ENCODE measurements around the gene INF2.
A peak's percentile ranks its signal among the peaks of the same experiment; 100 is the strongest.

The INF2 gene

DNA sequence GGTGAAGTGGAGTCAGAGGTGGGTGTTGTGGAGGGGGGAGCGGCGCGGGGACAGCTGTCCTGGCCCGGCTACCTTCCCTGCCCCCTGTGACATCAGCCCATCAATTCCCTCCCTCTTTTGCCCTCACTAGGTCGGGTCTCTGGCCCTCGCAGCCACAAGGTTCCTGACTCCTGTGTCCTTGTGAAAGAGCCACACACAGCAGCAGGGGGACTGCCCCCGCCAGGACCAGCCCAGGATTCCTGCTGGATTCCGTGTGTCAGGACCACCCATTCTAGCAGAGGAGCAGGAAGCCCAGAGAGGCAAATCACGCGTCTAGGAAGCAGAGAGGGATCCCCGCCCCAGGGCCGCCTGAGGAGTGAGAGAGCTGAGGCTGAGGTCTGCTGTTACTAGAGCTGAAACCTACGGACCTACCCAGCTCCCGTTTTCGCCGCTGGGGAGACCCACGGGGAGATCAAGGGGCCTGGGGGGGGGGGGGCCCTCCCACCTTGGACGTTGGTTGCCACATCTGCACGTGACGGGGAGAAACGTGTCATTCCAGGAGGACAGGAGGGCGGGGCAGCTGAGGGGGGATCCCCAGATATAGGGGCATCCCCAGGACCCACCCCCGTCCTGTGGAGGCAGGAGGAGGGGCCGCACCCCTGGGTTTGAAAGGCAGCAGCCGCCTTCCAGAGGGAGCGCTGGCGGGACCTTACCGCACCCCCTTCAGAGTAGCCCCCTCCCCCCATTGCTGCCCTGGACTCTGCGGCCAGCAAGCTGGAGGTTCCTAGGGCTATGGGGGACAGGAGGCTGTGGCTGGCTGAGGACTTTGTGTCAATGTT, 12.5 kb upstream of the INF2 start:
- no peak for DNase-seq (ENCODE audit: low read depth)

DNA sequence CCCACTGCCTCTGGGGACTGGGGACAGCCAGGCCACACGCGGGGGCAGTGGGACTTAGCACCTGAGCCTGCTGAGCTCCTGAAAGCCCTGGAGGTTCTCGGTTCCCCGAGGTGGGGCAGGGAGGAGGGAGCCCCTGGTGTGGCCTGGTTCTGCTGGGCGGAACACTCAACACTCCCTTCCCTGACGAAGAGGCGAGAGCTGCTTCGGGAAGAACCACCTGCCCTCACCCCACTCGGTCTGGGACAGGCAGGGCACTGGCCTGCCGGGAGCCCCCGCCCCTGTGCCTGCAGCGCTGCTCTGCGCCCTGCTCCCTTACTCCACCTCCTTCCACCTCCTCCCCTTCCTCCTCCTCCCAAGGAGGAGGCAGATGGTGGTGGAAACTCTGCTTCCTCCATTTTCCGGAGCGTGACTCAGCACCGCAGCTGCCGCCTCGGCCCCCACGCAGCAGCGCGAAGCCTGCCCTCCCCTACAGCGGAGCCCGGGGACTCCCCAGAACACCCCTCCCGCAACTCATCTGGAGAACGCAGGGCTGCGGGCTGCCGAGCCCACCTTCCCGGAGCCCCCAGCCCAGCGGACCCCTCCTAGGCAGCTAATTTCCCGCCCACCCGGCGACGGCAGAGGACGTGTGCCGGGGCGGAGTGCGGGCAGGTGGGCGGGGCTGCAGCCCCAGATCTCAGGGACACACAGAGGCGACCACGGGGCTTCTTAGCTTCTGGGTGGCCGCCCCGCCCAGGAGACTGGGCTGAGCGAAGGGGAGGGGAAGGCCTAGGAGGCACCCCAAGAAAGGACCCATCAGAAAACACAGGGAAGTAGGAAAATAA, 11.7 kb upstream of the INF2 start:
- peak; percentile 44 for DNase-seq (ENCODE audit: low read depth)

DNA sequence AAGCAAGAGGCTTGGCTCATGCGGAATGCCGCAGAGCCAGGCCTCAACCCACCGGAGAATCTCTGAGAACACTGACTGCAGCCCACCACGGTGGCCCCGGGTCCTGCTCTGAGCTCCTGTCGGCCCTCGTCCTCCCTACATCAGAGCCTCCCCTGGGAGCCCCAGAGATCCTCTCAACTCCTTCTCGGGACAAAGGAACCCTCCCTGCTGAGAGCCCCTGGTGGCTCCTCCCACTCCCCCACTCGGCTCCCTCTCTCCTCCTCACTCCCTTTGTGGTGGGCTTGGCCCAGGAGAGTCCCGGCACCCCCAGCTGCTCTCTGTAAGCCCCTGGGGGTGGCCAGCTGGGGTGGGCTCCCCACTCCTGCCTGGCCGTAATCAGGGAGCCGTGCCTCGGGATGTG, 11.1 kb upstream of the INF2 start:
- DNase-seq (ENCODE audit: low read depth) = no peak

DNA sequence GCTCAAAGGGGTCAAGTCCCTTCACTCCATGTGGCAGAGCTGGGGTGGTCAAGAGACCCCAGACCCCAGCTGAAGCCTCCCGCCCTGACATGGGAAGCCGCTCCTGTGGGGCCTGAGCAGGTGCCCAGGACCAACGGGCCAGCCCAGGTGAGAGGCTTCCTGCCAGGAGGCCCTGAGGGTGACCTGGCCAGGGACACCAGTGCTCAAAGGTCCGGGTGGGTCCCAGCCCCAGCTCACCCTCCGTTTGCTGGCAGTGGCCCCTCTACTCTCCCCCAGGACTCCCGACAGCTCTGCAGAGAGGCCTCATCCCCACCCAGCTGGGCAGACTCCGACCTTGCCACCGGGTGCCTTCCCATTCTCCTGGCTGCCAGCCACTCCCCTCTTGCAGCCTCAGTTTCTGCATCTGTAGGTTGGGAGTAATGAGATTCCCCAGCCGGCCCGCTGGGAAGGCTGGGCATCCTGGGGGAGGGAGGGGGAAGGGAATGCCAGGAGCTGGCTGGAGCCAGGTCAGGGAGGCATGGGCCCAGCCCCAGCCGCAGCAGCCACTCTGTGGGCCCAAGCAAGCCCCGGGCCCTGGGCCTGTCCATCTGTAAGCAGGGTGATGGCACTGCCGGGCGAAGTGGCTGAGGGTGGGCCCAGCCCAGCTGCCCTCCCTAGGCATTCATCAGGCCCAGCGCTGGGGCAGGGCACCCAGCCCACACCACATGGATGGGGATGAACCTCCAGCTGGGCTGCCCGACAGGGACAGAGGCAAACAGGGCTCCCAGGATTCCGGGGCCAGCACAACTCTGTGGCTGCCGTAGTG, 10.3 kb upstream of the INF2 start:
- no peak for DNase-seq (ENCODE audit: low read depth)

DNA sequence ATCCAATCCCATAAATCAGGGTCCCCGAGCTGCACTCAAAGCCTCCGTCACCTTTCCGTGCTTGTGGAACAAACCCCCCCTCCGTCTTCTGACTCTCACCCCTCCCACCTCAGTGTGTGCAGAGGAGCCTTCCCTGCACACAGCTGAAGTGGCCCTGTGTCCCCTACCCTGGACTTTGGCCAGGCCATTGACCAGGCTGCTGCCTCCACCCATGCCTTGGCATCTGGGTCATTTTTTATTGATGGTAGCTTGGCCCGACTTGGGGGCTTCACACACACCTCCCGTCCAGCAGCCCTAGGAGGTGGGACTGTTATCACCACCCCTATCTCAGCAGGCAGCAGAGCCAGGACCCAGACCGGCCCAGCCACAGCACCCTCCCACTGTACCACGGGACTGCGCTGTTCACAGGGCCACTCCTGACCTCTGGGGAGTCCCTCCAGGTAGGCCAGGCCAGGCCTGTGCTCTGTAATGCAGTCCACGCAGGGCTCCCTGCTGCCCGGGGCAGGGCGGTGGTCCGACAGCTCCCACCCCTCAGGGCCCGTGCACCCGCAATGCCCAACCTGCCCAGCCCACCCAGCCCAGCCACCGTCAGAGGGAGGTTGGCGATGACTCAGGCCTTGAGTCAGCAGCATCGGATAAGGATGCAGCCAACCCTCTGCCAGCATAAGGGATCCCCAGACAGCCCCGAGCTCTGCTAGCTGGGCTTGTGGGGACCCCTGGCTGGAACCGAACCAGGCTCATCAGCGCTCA, 9.2 kb upstream of the INF2 start:
- DNase-seq (ENCODE audit: low read depth) = no peak

DNA sequence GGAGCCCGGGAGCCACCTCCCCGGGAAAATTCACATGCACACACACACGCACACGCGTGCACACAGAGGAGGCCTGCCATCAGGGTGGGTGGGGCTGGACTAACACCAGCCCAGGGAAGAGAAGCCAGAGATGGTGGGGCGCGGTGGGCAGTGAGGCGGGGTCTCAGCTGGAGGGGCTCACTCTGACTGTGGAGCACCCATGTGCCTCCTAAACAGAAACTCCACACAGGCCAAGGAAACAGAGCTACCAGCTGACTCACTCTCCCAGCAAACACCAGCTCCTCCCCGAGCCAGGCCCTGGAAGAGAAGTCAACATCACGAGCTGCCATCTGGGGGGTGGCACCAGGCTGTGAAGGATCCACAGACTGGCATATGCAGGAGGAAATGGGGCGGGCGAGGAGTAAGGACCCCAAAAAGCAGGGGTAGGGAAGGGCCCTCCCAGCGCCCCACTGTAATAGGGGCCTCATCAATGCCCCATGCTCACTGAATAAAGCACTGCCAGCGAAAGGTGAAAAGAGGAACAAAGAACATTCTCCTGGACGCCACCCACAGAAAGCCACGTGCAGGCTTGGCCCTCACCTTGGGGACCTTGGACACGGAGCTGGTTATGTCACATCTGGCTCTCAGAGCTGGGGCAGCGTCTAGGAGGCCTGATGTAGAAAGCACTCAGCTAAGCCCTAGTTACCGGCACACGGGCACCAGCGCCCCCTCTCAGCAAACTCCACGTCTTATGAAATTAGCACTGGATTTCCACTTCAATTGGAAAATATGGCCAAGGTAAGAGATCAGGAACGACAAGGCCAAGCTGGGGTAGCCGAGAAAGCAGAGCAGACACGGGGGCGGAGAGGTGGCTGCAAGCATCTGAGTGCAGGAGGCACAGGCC, 8.4 kb upstream of the INF2 start:
- DNase-seq (ENCODE audit: low read depth) = no peak

DNA sequence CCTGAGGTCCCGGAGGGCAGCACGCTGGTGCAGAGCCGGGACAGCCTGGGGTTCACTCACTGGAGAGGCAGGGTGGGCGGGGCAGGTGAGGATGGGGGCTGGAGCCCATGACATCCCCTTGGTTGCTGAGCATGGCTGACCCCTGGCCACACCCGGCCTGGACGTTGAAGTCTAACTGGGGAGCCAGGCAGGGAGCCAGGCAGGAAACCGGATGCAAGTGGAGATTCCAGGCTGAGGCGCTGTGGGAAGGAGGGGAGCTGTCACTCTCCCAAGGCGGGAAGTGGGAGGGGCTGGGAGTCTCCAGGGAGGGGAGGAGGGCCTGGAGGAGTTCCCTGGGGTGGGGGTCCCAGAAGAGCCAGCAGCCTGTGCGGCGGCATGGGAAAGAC, 7.7 kb upstream of the INF2 start:
- DNase-seq (ENCODE audit: low read depth) = no peak

DNA sequence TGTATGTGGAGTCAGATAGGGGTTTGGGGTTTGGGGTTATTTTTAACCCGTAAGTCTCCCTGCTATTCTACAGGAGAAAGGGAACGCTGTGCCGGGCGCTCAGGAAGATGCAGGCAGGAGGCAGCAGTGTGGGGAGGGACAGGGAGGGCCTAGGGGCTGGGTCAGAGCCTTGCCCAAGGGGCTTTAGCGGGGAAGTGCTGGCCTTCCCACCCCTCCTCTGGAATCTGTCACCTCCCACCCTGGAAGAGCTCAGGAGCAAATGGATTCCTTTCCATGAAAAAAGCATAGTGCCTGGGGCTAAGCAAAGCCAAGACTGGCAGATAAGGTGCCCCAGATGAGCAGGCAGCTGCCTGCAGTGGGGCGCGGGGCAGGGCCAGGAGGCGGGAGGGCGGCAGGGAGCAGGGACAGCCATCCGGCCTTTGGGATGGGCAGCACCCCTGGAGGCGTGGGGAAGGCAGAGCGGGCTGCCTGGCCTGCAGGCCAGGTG, 7.3 kb upstream of the INF2 start:
- DNase-seq (ENCODE audit: low read depth) = no peak

DNA sequence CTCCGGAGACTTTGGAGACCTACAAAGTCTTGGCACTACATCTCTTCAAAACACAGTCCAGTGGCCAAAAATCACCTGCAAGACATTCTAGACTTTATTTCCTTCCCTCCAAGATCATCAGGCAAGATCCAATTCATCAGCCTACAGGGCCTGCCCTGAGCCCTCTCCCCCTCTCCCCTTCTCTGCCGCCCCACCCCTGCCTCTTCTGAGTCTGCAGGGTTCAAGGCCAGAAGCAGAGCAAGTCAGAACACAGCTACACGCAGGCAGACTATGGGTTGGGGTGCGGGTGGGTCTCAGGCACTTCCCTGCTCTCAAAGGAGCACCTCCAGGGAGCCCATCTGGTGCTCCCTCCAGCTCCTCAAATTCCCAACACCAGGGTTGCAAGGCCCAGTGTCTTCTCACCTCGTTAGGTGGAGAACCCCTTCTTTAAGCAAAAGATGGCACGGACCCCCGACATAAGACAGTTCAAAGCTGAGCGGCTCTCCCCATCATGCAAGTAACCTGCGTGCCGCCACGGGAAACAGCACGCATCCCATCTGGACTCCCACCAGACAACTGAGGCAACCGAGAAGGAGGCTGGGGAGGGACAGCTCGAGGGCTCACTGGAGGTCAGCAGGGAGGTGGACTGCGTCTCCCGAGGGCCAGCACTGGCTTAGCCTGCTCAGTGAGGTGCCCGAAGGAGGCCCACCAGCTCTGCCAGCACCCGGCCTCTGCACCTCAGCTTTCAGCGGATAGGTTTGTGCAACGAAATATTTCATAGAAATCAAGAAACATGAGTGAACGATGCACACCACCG, 5.6 kb upstream of the INF2 start:
- no peak for DNase-seq (ENCODE audit: low read depth)

DNA sequence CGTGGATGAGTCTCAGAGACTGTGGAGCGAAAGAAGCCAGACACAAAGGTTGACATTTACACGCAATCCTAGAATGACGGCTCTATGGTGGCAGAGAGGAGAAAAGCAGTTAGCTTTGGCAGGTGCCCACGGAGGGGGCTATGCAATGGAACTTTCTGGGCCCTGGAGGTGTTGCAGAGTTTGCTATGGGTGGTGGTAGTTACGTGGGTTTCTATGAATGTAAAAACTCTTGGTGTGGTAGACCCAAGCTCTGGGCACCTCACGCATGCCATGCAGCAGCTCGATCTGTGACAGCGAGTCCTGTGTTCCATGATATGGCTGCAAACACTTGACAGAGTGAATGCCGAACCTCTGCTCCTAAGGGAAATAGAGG, 5.0 kb upstream of the INF2 start:
- no peak for DNase-seq (ENCODE audit: low read depth)

DNA sequence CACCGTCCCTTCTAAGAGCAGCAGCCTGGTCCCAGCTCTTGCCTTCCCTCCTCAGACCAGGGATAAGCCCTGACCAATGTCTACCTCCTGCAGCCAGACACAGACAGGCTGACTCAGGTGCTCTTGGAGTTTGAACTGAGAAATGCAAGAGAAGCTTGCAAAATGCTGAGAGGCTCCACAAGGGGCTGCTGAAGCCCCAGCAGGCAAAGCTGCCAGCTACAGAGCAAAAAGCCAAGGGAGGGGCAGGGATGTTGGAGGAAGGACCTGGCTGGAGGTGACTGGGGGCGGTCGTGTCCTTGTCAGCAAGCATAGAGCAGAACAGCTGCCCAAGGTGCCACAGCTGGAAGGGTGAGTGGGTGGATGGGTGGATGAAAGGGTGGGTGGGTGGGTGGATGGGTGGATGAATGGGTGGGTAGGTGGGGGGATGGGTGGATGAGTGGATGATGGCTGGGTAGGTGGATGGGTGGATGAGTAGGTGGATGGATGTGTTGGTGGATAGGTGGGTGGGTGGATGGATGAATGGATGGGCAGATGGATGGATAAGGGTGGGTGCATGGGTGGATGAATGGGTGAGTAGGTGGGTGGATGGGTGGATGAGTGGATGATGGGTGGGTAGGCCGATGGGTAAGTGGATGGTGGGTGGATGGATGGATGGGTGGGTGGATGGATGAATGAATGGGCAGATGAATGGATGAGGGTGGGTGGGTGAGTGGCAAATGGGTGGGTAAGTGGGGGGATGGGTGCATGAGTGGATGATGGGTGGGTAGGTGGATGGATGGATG, 4.0 kb upstream of the INF2 start:
- no peak for DNase-seq (ENCODE audit: low read depth)

DNA sequence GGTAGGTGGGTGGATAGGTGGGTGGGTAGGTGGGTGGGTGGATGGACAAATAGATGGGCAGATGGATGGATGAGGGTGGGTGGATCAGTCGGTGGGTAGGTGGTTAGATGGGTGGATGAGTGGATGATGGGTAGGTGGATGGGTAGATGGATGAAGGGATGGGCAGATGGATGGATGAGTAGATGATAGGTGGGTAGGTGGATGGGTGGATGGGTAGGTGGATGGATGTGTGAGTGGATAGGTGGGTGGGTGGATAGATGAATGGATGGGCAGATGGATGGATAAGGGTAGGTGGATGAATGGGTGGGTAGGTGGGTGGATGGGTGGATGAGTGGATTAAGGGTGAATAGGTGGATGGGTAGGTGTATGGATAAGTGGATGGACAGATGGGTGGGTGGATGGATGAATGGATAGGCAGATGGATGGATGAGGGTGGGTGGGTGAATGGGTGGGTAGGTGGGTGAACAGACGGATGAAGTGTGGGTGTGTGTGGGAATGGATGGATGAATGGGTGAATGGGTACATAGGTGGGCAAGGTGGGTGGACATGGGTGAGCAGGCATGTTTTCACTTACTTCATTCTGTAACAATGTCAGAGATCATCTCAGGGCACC, 3.3 kb upstream of the INF2 start:
- DNase-seq (ENCODE audit: low read depth) = no peak

DNA sequence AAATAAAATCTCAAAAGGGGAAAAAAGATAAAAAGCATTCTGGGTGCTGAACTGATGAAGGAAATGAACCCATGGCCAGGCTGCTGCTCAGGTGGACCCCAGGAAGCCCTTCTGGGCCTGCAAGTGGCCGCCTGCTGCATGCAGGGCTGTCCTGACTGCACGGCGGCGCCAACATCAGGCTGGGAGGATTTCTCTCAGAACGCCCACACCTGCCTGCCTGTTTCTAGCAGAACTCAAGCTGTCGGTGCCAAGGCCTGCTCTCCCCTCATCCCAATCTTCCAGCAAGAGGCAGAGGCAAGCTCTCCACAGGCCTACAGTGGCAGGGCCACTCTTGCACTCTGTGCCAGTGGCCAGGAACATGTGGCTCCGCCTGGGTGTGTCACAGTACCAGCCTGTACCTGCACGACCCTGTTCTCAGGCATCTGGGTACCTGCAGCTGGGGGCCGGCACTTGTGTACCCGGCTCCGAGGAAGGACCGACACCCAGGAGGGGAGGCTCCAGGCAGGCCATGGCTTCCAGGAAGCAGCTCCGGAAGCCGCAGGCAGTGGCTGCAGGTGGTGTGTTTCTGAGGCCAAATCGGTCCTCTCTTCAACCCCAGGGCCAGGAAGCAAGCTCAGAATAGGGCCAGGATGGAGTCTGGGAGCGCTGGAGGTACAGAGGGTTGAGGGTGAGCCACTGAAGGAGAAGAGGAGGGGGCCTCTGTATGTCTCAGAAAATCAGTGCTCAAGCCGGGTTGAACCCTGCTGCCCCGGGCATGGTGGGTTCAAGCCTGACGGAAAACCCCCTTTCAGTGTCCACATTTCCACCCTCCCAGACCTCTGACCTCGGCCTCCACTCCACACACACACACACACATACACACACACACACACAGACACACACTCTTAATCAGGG, 2.5 kb upstream of the INF2 start:
- no peak for DNase-seq (ENCODE audit: low read depth)

DNA sequence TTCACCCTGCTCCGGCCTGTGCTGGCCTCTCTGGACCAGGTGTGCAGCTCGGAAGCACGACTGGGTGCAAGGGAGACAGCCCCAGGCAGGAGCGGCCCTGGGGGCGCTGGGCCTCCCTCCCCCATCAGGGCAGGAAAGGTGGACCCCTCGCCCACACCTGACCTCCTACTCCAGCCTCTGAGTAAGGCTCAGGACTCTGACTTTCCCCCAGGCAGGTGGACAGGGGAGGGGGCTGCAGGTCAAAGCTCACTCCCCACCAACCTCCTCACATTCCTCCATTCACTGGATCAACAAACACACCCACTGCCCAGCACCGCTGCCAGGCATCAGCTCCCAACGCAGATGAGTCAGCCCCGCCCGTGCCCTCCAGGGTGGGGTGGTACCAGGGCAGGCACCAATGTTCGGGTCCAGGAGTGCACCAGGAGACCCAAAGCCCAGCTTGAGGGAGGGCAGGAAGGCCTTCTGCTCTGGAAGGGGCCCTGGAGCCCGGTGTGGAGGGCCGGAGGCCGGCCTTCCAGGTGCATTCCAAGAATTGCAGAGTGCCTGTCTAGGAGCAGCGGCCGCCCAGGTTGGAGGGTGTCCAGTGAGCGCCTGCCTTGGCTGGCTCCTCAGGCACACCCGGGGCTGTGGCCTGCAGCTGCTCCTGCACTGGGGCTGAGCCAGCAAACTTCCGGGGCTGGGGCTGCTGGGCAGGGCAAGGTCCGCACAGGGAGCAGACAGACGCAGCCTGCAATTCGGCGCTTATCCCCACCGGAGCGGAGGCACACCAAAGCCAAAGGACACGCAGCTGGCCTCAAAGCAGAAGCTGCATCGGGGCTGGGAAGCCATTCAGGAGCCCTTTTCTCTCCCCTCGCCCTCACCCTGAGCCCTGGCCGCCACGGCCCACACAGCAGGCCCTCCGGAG, 1.6 kb upstream of the INF2 start:
- no peak for DNase-seq (ENCODE audit: low read depth)

DNA sequence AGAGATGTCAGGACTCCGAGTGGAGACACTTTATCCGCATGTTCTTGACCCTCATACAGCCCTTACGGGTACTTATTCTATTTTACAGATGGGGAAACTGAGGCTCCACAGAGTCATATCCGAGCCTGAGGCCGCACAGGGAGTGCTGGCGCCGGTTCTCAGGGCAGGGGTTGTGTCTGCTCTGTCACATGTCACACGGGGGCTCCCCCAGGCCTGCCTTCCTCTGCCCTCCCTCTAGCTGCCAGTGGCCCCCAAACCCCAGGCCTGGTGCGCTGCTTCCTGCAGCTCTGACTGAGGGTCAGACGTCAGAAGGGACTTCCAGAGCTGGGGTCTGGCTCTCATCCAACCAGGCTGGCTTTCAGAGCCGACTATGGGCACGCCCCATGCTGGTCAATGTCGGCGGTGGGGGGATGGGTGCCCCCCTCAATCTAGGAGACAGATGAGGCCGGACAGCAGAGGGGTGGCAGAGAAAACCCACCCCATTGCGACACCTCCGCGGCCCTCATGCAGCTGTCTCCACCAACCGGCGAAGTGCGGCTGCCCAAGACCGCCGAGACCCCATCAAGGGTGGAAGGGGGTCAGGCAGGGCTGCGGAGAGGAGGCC, 811 bp upstream of the INF2 start:
- DNase-seq (ENCODE audit: low read depth) = no peak
